Ovary (tissue), 9 donors: Measurements from ENCODE around the gene DHFR. TPM values are rescaled to one million over a fixed set of nuclear protein-coding genes. Genes with fewer than 3 reads are reported as not detected.

Source experiments
- DNase-seq, 5 donors: peaks; one replicate each; pipeline ENCODE4 v3.0.0-alpha.2; 2019 to 2020
- H3K27ac ChIP-seq, 2 donors: fragments of 200-600 bp; one replicate each; pipeline versions ENCODE4 v1.5.1 to v1.8.0; 2019 to 2022
- H3K27me3 ChIP-seq: fragments of 200-600 bp; one replicate; pipeline ENCODE4 v1.8.0; 2022
- H3K36me3 ChIP-seq: fragments of 200-600 bp; sonication (generic); one replicate; pipeline ENCODE4 v1.5.1; 2019
- H3K4me1 ChIP-seq: one replicate; pipeline ENCODE4 v1.8.1; 2013; ENCODE audit warnings: mild to moderate bottlenecking, moderate library complexity; ENCODE audit not compliant: insufficient read depth
- H3K4me3 ChIP-seq: fragments of 200-600 bp; sonication (generic); one replicate; pipeline ENCODE4 v1.5.1; 2017
- H3K9me3 ChIP-seq, 2 donors: fragments of 200-600 bp in 1 of 2; sonication (generic) in 1 of 2; one replicate each; pipeline versions ENCODE4 v1.5.1 to v1.8.1; 2013 to 2019; ENCODE audit warnings: mild to moderate bottlenecking in 1 of 2, moderate library complexity in 1 of 2
- CTCF ChIP-seq, 3 donors: fragments of 450-650 bp in 2 of 3; fragments of 200-600 bp in 1 of 3; IDR thresholded peaks; one replicate each; pipeline versions ENCODE4 v1.5.1 to v1.8.0; 2016 to 2022; ENCODE audit warnings: antibody characterized with exemption in 3 of 3, mild to moderate bottlenecking in 1 of 3
- EP300 ChIP-seq: sonication (generic); formaldehyde crosslinking; IDR thresholded peaks from one replicate; pipeline ENCODE4 v1.6.1; 2017; ENCODE audit warnings: antibody characterized with exemption
- POLR2A ChIP-seq: fragments of 450-650 bp; IDR thresholded peaks from one replicate; pipeline ENCODE4 v1.6.1; 2017; ENCODE audit warnings: antibody characterized with exemption, mild to moderate bottlenecking, moderate library complexity
- WGBS, 3 donors: extraction: QIAGEN DNeasy Blood & Tissue Kit in 1 of 3; methylation state at CpG; one replicate each; pipeline versions ENCODE4 v1.1.5 to v1.1.7; 2013 to 2017; 5-methylcytosine and 5-hydroxymethylcytosine counted together
- intact Hi-C, 4 donors: fragments of 100-400 bp; cut with DNase I; formaldehyde crosslinking; loops; one replicate each; pipeline versions ENCODE4 v1.11.0 to v1.15.1; 2022 to 2023
- polyA plus RNA-seq, 2 donors: library from polyadenylated mRNA; stranded (reverse); fragments of 200-250 nt in 1 of 2; fragments of 350-450 nt in 1 of 2; fragmentation: Illumina TruSeq in 1 of 2; extraction: RNeasy Lipid Tissue Mini Kit (QIAGEN cat#74804) in 1 of 2; gene quantifications; one replicate each; pipeline ENCODE4 v1.2.3, GENCODE V29; 2013 to 2014
- total RNA-seq, 7 donors: library from RNA; depleted of rRNA in 2 of 7; stranded (reverse); fragments of >200 nt in 2 of 7; fragmentation: NEBNext Ultra II Directional in 3 of 7; extraction: Animal tissue kit (Norgen Biotek cat#: 25700) in 3 of 7; gene quantifications; one replicate each; pipeline versions ENCODE4 v1.1.0 to v1.2.4, GENCODE V29; 2016 to 2023
- donor health status: DM: no; HTN: no; CAD: no; lungs with moderate emphysema.
- donor health status: DM: no; HTN: no; CAD: no.
- donor health status: Bipolar disorder and iron deficiency.
- donor health status: DM: yes; HTN: yes; CAD: no.
- donor health status: DM: no; HTN: no; CAD: no.
- donor health status: DM: yes; HTN: yes; CAD: no.

The DHFR gene
- total and polyA plus RNA-seq, 9 donors: 2.4 to 17.5 (median 8.6) TPM

GRCh38 chr5:80618438-80618837 is 36.3 kb downstream of the DHFR start:
- intact Hi-C loops: no loop called here
- no peak overlapping the region for H3K27ac ChIP-seq
- H3K36me3 ChIP-seq: no peaks in the 10 kb centered on the region

GRCh38 chr5:80615266-80615914 is 39.4 kb downstream of the DHFR start:
- TF ChIP-seq EP300: no peak
- H3K27me3 ChIP-seq: no peaks in the 10 kb centered on the region
- 80 to 86% (median 84%) methylated on average over 17 of the region's 17 CpGs for WGBS, 3 donors
- H3K4me1 ChIP-seq: no peaks in the 10 kb centered on the region
- no peak for DNase-seq
- no peak overlapping the region for H3K27ac ChIP-seq
- no peaks in the 10 kb centered on the region for H3K9me3 ChIP-seq
- intact Hi-C loops: no loop called here
- no peaks in the 10 kb centered on the region for H3K36me3 ChIP-seq
- H3K4me3 ChIP-seq: no peak overlapping the region

More at GRCh38 chr5:80618438-80618837, 36.3 kb downstream of the DHFR start:
- no peaks in the 10 kb centered on the region for H3K9me3 ChIP-seq
- DNase-seq: no peak
- H3K4me1 ChIP-seq: no peaks in the 10 kb centered on the region
- WGBS, 3 donors: 94 to 97% (median 96%) methylated on average over 4 of the region's 4 CpGs
- TF ChIP-seq EP300 (no peak), CTCF (IDR thresholded peaks at IDR 0.05) (no peak), POLR2A (no peak)
- H3K27me3 ChIP-seq: no peaks in the 10 kb centered on the region
- H3K4me3 ChIP-seq: no peak overlapping the region

- Histone ChIP-seq H3K27me3 (no peaks in the 10 kb centered on the region), H3K9me3 (no peaks in the 10 kb centered on the region), H3K4me1 (no peaks in the 10 kb centered on the region), H3K27ac (no peak overlapping the region), H3K36me3 (no peaks in the 10 kb centered on the region), H3K4me3 (no peak overlapping the region)
- TF ChIP-seq EP300 (no peak), CTCF (IDR thresholded peaks at IDR 0.05) (no peak), POLR2A (no peak)
- WGBS, 3 donors: 69 to 78% (median 72%) methylated on average over 1 of the region's 1 CpG
- intact Hi-C loops: no loop called here
- no peak for DNase-seq
Observed at GRCh38 chr5:80609692-80610091, 45.1 kb downstream of the DHFR start.

GRCh38 chr5:80608731-80609130 is 46.1 kb downstream of the DHFR start:
- WGBS, 3 donors: 91 to 94% (median 93%) methylated on average over 1 of the region's 1 CpG
- H3K27ac ChIP-seq: no peak overlapping the region
- intact Hi-C loops: no loop called here

More at GRCh38 chr5:80608731-80609130, 46.1 kb downstream of the DHFR start:
- DNase-seq: no peak
- Histone ChIP-seq H3K4me1 (no peaks in the 10 kb centered on the region), H3K9me3 (no peaks in the 10 kb centered on the region), H3K27me3 (no peaks in the 10 kb centered on the region), H3K36me3 (no peaks in the 10 kb centered on the region), H3K4me3 (no peak overlapping the region)
- TF ChIP-seq EP300 (no peak), POLR2A (no peak), CTCF (IDR thresholded peaks at IDR 0.05) (no peak)
